Adrenal gland (tissue), 12 donors: ENCODE data around the gene NAALADL2. TPM values are rescaled to one million over a fixed set of nuclear protein-coding genes. Genes with fewer than 3 reads are reported as not detected.

ENCODE experiments used
- DNase-seq, 7 donors: peaks; one replicate each; pipeline ENCODE4 v3.0.0-alpha.2; 2019 to 2020
- H3K27ac ChIP-seq, 5 donors: fragments of 200-600 bp; sonication (generic) in 4 of 5; 1 replicate in 3 of 5; 2 replicates in 2 of 5; pipeline versions ENCODE4 v1.5.1 to v1.8.0; 2016 to 2020; ENCODE audit warnings: mild to moderate bottlenecking in 1 of 5
- H3K27me3 ChIP-seq: fragments of 200-600 bp; 2 replicates; pipeline ENCODE4 v1.8.0; 2021
- H3K36me3 ChIP-seq, 2 donors: fragments of 200-600 bp; replicated peaks in 1 of 2; 1 replicate in 1 of 2; 2 replicates in 1 of 2; pipeline versions ENCODE4 v1.5.1 to v1.8.0; 2018 to 2022
- H3K4me1 ChIP-seq, 2 donors: fragments of 200-600 bp; replicated peaks in 1 of 2; 1 replicate in 1 of 2; 2 replicates in 1 of 2; pipeline versions ENCODE4 v1.5.1 to v1.8.0; 2018 to 2021
- H3K4me3 ChIP-seq, 4 donors: fragments of 200-600 bp; sonication (generic) in 3 of 4; one replicate each; pipeline ENCODE4 v1.5.1; 2016 to 2018
- H3K9me3 ChIP-seq, 3 donors: fragments of 200-600 bp; sonication (generic) in 1 of 3; replicated peaks in 1 of 3; 1 replicate in 2 of 3; 2 replicates in 1 of 3; pipeline versions ENCODE4 v1.5.1 to v1.8.0; 2016 to 2021
- POLR2A ChIP-seq, 2 donors: fragments of 450-650 bp; IDR thresholded peaks; one replicate each; pipeline ENCODE4 v1.6.1; 2017; ENCODE audit warnings: antibody characterized with exemption in 2 of 2, mild to moderate bottlenecking in 2 of 2, moderate library complexity in 1 of 2
- WGBS, 4 donors: extraction: QIAGEN DNeasy Blood & Tissue Kit in 2 of 4; methylation state at CpG; one replicate each; pipeline versions ENCODE4 v1.1.5 to v1.1.7; 2013 to 2017; 5-methylcytosine and 5-hydroxymethylcytosine counted together
- intact Hi-C, 2 donors: fragments of 100-400 bp; cut with DNase I; formaldehyde crosslinking; loops; one replicate each; pipeline versions ENCODE4 v1.14.1 to v1.15.0; 2022 to 2023
- polyA plus RNA-seq, 3 donors: library from polyadenylated mRNA; stranded (reverse); fragments of 200-250 nt in 2 of 3; fragments of 350-450 nt in 1 of 3; fragmentation: Illumina TruSeq in 1 of 3; extraction: RNeasy Lipid Tissue Mini Kit (QIAGEN cat#74804) in 1 of 3; gene quantifications; one replicate each; pipeline ENCODE4 v1.2.3, GENCODE V29; 2013 to 2014
- total RNA-seq, 9 donors: library from RNA; depleted of rRNA in 4 of 9; stranded (reverse); fragments of >200 nt in 4 of 9; fragments of 120-200 nt in 1 of 9; fragmentation: NEBNext Ultra II Directional in 1 of 9; extraction: Animal tissue kit (Norgen Biotek cat#: 25700) in 1 of 9; gene quantifications; one replicate each; pipeline versions ENCODE4 v1.1.0 to v1.2.4, GENCODE V29; 2013 to 2023
- TF ChIP-seq, protein P1 (sequence below), 6 experiments: fragments of 450-650 bp in 4 of 6; fragments of 200-600 bp in 2 of 6; sonication (generic) in 1 of 6; IDR thresholded peaks; 1 replicate in 5 of 6; 2 replicates in 1 of 6; pipeline versions ENCODE4 v1.5.1 to v1.8.0; 2016 to 2021; ENCODE audit warnings: antibody characterized with exemption in 6 of 6, mild to moderate bottlenecking in 2 of 6, moderate library complexity in 1 of 6
- donor health status: healthy with polysubstance abuse.
- donor health status: Bipolar disorder and iron deficiency.
- donor health status: DM: yes; HTN: yes; CAD: no.
- donor health status: DM: no; HTN: no; CAD: no.
- donor health status: DM: no; HTN: no; CAD: no.
- donor health status: DM: yes; HTN: yes; CAD: no.

The NAALADL2 gene
- total and polyA plus RNA-seq, 12 donors, result 0.24 to 7.8 (median 4.8) TPM

DNA sequence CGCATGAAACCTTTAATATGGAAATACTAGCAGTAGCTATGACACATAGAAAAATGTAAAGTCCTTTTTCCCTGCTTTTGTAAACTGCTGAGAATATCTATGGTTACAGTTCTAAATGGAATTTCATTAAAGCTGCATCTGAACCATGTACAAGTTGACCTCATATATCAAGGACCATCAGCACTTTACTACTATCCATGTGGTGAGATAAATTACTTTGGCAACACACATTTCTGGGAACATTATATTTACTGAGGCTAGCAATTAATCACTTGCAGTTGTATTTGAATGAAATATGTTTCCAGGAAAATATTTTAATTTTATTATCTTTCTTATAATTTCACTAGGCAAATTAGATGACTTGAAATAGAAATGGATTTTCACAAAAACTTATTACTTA is 545.5 kb downstream of the NAALADL2 start:
- H3K27ac ChIP-seq, result no peak overlapping the region
- 76 to 89% (median 84%) methylated on average over 1 of the region's 1 CpG for WGBS, 4 donors
- no peak for TF ChIP-seq POLR2A (IDR thresholded peaks at IDR 0.05)
- TF ChIP-seq, protein P1, sequence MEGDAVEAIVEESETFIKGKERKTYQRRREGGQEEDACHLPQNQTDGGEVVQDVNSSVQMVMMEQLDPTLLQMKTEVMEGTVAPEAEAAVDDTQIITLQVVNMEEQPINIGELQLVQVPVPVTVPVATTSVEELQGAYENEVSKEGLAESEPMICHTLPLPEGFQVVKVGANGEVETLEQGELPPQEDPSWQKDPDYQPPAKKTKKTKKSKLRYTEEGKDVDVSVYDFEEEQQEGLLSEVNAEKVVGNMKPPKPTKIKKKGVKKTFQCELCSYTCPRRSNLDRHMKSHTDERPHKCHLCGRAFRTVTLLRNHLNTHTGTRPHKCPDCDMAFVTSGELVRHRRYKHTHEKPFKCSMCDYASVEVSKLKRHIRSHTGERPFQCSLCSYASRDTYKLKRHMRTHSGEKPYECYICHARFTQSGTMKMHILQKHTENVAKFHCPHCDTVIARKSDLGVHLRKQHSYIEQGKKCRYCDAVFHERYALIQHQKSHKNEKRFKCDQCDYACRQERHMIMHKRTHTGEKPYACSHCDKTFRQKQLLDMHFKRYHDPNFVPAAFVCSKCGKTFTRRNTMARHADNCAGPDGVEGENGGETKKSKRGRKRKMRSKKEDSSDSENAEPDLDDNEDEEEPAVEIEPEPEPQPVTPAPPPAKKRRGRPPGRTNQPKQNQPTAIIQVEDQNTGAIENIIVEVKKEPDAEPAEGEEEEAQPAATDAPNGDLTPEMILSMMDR (IDR thresholded peaks at IDR 0.05), result no peak
- H3K4me3 ChIP-seq, result no peak overlapping the region
- no peak for DNase-seq
- no peaks in the 10 kb centered on the region for H3K4me1 ChIP-seq
- intact Hi-C loops, result no loop called here
- no peaks in the 10 kb centered on the region for H3K27me3 ChIP-seq
- H3K9me3 ChIP-seq, result no peaks in the 10 kb centered on the region
- H3K36me3 ChIP-seq, result no peaks in the 10 kb centered on the region

DNA sequence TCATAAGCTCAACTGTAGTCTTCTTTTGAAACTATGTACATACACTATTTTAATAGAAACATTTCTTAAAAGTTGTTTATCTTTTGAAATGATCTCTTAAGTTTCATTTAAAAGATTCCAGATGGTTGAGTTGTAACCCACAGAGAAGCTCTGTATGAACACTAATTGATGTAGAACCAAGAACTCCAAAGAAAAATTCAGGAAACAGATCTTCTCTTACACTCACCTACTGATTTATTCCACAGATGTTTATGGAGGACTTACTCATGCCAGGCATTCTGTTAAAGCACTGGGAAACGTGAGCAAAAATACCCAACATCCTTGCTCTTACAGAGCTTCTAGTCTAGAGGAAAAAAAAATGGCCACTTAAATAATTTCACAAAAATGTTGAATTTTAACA is 551.1 kb downstream of the NAALADL2 start:
- Histone ChIP-seq H3K36me3 (no peaks in the 10 kb centered on the region), H3K4me1 (no peaks in the 10 kb centered on the region), H3K27me3 (no peaks in the 10 kb centered on the region), H3K4me3 (no peak overlapping the region), H3K9me3 (no peaks in the 10 kb centered on the region), H3K27ac (no peak overlapping the region)
- DNase-seq, result no peak
- WGBS, 4 donors, result 62 to 93% (median 65%) methylated on average over 1 of the region's 1 CpG
- no peak for TF ChIP-seq POLR2A (IDR thresholded peaks at IDR 0.05)
- TF ChIP-seq, protein P1 (IDR thresholded peaks at IDR 0.05), result no peak
- intact Hi-C loops, result no loop called here

DNA sequence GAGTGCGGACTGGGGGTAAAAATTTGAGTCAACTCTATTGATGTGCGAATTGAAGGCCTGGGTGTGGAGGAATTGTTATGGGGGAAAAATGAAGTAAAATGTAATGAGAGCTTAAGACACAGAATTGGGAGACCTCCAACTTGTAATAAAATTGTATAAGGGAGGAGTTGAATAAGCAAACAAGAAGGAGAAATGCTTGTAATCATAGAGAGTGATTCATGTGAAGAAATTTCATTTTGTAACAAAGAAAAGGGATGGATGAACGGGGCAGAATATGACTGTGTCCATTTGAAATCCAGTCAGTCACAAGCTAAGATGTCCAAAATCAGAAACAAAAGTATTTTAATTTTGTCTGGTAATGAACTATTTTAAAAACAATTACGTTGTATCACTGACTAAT is 552.3 kb downstream of the NAALADL2 start:
- Histone ChIP-seq H3K36me3 (no peaks in the 10 kb centered on the region), H3K4me1 (no peaks in the 10 kb centered on the region), H3K4me3 (no peak overlapping the region), H3K9me3 (no peaks in the 10 kb centered on the region), H3K27ac (no peak overlapping the region), H3K27me3 (no peaks in the 10 kb centered on the region)
- intact Hi-C loops, result no loop called here
- 84 to 93% (median 88%) methylated on average over 4 of the region's 4 CpGs for WGBS, 4 donors
- DNase-seq, result no peak
- no peak for TF ChIP-seq POLR2A (IDR thresholded peaks at IDR 0.05)
- TF ChIP-seq, protein P1 (IDR thresholded peaks at IDR 0.05), result no peak

DNA sequence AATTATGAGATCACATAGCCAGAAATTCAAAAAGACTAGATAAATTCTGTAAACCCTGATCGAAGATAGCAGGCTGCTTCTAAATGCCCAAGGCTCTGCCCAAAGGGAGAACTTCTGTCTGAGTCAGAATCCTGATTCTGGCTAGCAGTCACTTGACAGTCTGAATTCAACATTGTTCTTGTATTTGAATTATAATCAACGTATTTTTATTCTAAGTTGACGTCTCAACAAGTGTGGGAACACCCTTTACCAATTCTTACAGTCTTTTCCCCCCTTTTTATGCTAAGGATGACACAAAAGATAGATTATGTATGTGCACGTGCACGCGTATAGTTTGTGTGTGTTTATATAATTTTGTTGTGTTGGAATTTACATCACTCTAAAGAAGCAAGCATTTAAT is 552.8 kb downstream of the NAALADL2 start:
- TF ChIP-seq, protein P1 (IDR thresholded peaks at IDR 0.05), result no peak
- no peak for TF ChIP-seq POLR2A (IDR thresholded peaks at IDR 0.05)
- intact Hi-C loops, result no loop called here
- WGBS, 4 donors, result 78 to 84% (median 81%) methylated on average over 6 of the region's 6 CpGs

More for the DNA sequence above, 552.8 kb downstream of the NAALADL2 start:
- Histone ChIP-seq H3K9me3 (no peaks in the 10 kb centered on the region), H3K27me3 (no peaks in the 10 kb centered on the region), H3K36me3 (no peaks in the 10 kb centered on the region), H3K4me3 (no peak overlapping the region), H3K27ac (no peak overlapping the region), H3K4me1 (no peaks in the 10 kb centered on the region)
- no peak for DNase-seq
